Activated CD4-positive, CD25-positive, alpha-beta regulatory T cell treated with anti-CD3 and anti-CD28 coated beads, Interleukin-2, amount 50 U/mL, for 72 hours (primary cell): ENCODE measurements around the gene CTCFL.
"Not testable (repeated sequence)": the region's sequence is repeated elsewhere in the genome, so short reads cannot be mapped to it uniquely, and the experiment has no call there.

Experiments used
- DNase-seq: peaks from one replicate; pipeline ENCODE4 v3.0.0; 2021

The CTCFL gene

DNA sequence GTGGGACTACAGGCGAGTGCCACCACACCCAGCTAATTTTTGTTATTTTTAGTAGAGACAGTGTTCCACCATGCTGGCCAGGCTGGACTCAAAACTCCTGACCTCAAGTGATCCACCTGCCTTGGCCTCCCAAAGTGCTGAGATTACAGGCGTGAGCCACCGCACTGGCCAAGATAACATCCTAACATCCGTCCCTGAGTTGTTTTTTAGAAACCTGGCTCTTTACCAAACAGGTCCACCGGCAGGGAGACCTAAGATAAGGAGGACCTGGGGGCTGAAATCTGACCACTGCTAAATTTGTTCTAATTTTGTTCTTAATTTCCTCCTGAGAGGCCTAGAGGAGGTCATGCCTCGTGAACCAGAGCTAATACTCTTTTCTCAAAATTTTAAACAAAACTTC lies 20.5 kb downstream of the CTCFL start:
- no peak for DNase-seq

- DNase-seq: no peak
Measured at GRCh38 chr20:57503035-57503658, 21.8 kb downstream of the CTCFL start.

- DNase-seq: no peak
Measured at GRCh38 chr20:57502336-57502700, 22.6 kb downstream of the CTCFL start.

DNA sequence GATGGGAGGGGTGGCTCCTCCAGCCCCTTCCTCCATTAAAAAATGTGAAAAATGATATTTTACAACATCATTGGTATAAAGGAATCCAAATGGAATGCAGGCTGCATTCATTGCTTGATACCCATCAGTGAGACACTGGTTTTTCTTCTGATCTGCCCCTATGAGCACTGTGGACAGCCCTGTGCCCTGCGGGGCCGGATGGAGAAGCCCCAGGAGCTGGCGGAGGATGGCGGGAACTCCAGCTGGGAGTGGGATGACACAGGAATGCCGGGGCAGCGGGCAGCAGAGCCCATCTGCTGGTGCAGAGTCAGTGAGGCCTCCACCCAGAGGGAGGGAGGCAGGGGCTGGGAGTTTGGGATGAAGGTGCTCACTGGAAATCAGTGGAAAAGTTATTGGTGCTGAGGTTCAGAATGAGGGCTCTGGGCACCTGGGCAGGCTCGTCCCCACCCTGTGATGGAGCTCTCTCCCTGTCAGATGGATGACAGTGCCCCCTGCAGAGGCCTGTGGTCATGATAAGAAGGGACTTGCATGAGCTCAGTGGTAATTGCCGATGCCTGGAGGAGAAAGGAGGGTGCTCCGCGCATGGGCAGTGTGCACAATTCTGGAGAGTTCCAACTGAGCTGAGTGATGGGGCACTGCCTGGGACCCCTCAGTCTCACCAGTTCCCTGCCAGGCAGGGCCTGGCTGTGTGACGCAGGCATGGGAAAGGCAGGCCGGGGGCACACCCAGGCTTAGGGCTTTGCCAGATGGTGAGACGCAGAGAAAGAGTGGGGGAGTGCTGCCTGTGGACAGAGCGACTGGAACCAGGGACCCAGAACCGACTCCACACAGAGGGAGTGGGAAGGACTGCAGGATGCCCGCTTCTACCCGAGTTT lies 23.2 kb downstream of the CTCFL start:
- no peak for DNase-seq

- no peak for DNase-seq
Measured at GRCh38 chr20:57500962-57501361, 24.0 kb downstream of the CTCFL start.

DNA sequence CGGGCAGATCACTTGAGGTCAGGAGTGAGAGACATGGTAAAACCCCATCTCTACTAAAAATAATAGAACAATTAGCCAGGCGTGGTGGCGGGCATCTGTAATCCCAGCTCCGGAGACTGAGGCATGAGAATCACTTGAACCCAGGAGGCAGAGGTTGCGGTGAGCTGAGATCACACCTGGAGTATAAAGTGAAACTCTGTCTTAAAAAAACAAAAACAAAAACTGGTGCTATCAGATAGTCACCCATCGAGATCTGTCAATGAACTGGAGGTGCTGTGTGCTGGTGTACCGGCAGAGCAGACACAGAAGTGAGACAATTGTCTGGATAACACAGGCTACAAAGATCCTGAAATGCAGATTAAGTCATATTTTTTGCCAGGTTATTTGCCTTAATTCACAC lies 24.7 kb downstream of the CTCFL start:
- no peak for DNase-seq

- DNase-seq: no peak
Measured at GRCh38 chr20:57499676-57500075, 25.3 kb downstream of the CTCFL start.

DNA sequence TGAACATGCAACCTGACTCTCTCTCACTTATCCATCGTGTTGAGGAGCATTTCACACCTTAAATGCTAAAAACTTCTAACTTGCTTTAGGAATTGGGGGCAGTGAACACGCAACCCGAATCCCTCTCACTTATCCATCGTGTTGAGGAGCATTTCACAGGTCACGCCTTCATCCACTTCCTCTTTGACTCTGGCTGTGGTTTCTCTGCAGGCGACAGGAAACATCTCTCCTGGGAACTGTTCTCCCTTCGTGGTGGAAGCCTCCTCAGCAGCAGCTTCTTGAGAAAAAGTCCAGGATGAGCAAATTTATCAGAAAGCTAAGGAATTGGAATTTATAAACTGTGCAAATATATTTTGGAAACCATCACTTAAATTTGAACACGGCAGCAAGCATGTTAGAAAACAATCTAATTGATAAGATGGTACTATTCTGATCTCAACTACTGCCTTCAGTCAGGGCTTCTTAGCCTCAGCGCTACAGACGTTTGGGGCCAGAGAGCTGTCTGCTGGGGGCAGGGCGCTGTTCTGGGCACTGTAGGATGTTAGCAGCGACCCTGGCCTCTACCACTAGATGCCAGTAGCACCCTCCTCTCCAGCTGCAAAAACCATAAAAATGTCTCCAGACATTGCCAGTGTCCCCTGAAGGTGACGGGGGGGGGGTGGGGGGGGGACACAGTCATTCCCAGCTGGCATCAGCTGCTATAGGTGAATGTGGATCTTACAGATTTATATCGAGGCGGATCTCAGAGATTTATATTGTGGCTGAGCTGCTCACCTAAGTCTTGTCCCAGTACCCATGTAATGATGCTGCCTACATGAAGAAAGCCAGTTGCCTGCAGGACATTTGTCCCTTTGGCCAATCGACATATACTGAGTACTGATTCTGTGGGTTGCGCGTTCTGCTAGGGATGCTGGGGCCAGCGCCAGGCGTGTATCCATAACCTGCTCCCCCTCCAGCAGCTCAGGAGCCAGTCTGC lies 26.2 kb downstream of the CTCFL start:
- DNase-seq: no peak

DNA sequence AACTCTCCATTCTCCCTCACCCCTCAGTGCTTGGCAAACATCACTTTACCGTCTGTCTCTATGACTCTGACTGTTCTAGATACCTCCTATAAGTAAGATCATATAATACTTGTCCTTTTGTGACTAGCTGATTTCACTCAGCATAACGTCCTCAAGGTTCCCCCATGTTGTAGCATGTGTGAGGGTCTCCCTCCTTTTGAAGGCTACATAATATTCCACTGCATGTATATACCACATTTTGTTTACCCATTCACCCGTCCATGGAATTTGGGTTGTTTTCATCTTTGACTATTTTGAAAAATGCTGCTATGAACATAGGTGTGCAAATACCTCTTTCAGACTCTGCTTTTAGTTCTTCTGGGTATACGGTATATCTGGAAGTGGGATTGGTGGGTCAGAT lies 28.3 kb downstream of the CTCFL start:
- DNase-seq: no peak

- no peak for DNase-seq
Measured at GRCh38 chr20:57495978-57496377, 29.0 kb downstream of the CTCFL start.

GRCh38 chr20:57493091-57493615 lies 31.8 kb downstream of the CTCFL start:
- DNase-seq: no peak

DNA sequence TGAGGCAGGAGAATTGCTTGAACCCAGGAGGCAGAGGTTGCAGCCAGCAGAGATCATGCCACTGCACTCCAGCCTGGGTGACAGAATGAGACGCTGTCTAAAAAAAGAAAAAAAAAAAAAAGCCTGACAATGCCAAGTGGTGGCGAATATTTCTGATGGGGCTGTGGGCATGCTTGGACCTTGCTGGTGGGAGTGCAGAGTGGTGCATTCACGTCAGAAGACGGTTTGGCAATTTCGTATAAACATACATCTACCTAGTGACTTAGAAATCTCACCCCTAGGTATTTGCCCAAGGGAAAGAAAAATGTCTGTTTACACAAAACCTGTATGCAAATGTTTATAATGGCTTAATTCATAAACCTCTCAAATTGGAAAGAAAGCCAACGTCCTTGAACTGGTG lies 33.6 kb downstream of the CTCFL start:
- DNase-seq: no peak

- not testable (repeated sequence) for DNase-seq
Measured at GRCh38 chr20:57488277-57488676, 36.7 kb downstream of the CTCFL start.

DNA sequence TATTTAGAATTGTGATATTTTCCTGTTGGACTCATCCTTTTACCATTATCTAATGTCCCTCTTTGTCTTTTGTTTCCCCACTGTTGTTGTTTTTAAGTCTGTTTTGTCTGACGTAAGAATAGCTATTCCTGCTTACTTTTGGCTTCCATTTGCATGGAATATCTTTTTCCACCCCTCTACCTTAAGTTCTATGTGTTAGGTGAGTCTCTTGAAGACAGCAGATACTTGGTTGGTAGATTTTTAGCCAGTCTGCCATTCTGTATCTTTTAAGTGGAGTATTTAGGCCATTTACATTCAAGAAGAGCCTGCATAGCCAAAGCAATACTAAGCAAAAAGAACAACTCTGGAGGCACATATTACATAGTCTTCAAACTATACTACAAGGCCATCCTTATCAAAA lies 39.2 kb downstream of the CTCFL start:
- DNase-seq: no peak

GRCh38 chr20:57484772-57485171 lies 40.2 kb downstream of the CTCFL start:
- no peak for DNase-seq

- DNase-seq: no peak
Measured at GRCh38 chr20:57483287-57484050, 41.5 kb downstream of the CTCFL start.

DNA sequence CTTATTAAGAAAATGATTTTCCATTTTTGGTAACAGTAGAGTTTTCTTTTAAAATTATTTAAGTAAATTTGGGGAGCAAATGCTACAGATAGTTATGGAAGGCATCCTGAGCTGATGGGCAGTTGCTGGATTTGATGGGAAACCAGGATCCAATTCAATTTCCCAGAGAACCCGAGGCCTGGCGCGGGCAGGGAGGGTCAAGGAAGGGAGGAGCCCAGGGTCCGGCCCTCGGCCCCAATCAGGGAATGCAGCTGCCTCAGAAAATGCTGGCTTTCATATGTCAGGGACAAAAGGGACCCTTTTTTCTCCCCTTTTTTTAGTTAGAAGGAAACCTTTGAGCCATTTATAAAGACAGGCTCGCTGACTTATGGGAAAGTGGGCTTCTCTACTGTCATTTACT lies 42.1 kb downstream of the CTCFL start:
- DNase-seq: no peak

- no peak for DNase-seq
Measured at GRCh38 chr20:57482148-57482547, 42.8 kb downstream of the CTCFL start.

DNA sequence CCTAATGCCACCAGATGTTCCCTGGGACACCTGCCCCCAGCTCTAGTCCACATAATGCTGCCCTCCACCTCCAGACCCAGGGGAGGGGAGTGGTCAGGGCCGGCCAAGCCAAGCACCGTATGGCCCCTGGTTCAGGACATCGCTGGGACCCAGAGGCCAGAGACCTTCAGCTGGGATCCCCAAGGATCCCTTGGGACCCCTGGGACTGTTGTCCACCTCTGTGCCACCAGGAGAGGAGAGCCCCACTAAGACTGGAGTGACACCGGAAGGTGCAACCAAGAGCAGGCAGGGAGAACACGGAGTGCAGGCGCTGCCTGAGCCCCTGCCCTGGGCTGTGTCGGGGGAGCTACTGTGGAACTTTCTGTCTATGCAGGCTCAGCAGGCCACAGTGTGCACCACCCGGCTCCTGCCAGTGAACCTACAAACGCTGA lies 43.6 kb downstream of the CTCFL start:
- peak; percentile 24 for DNase-seq

DNA sequence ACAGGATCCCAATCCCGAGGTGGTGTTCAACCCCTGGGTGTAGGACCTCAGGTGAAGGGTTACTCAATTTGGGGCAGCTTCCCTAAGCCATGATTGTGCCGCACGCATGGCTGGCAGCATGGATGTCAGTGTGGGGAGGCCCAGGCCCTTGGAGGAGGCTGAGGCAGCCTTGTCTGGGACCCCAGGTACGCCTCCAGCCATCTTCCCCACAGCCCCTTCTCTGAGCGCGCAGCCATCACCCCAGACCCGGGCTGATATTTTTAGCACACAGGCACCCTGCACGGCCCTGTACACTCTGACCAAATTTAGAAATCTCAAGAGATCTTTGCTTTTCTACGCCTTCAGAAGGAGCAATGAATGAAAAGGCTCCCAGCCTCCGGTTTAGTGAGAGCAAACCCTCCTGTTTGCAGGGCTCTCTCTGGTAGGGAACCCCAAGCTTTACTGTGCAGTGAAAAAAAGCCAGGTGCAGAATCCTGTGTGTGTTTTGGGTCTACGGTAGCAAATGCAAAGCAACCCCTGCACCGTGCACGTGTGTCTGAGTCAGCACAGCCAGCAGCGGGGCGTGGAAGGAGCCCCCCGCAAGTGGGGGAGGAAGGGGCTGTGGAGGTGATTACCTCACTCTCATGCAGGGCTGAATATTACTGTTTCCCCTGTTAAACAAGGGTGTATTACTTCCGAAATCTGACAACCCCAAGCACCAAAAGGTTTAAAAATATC lies 44.3 kb downstream of the CTCFL start:
- DNase-seq: peak; percentile 19

DNA sequence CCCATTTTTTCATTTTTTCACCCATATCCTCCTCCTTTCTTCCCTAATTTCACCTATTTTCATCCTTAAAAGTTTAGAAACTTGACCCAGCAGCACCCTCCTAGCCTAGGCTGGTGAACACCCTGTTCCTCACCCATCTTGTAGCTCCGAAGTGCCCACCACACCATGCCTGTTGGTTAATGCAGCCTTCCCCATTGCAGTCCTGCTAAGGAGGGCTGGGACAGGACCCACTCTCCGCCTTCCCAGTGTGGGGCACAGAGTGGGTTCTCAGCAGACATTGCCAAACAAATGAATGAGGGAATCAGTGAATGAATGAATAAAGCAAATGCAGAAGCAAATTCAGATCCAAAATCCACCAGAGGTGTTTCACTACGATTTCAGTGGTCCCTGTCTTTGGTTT lies 45.7 kb downstream of the CTCFL start:
- DNase-seq: peak; percentile 12

- DNase-seq: no peak
Measured at GRCh38 chr20:57478176-57478575, 46.8 kb downstream of the CTCFL start.
